Measurements from ENCODE around the gene MBD2.

MBD2 gene

GRCh38 chr18:54247511-54248175, 23.2 kb upstream of the MBD2 start:
- H3K4me1 ChIP-seq (ENCODE audit: low read depth, poor library complexity, severe bottlenecking) = peaks cover 30% of the 10 kb centered on the region
- H3K4me3 ChIP-seq (IDR thresholded peaks at IDR 0.05; ENCODE audit: insufficient read depth, low read depth, low read length) = no peak overlapping the region
- H3K27ac ChIP-seq = peak overlapping the region; percentile 37; the same call in 1 of the 2 replicates
- no peaks in the 10 kb centered on the region for H4K20me1 ChIP-seq (ENCODE audit: insufficient read depth)
- no peaks in the 10 kb centered on the region for H3K27me3 ChIP-seq (ENCODE audit: insufficient read depth, low read depth)
- H2AFZ ChIP-seq (ENCODE audit: low read depth) = peak overlapping the region; percentile 55
- H3K79me2 ChIP-seq (ENCODE audit: insufficient read depth, low read depth) = no peaks in the 10 kb centered on the region
- H3K9ac ChIP-seq = peak overlapping the region; percentile 13; the same call in 1 of the 2 replicates
- peak overlapping the region; percentile 47 for H3K4me2 ChIP-seq
- H3K36me3 ChIP-seq (ENCODE audit: insufficient read depth) = no peaks in the 10 kb centered on the region
- no peak for TF ChIP-seq CTCF (conservative IDR thresholded peaks at IDR 0.05; ENCODE audit: low read depth, low read length)

GRCh38 chr18:54242327-54242726, 17.9 kb upstream of the MBD2 start:
- no peak overlapping the region for H3K4me2 ChIP-seq
- H3K9ac ChIP-seq = no peak overlapping the region
- no peaks in the 10 kb centered on the region for H3K27me3 ChIP-seq (ENCODE audit: insufficient read depth, low read depth)
- no peaks in the 10 kb centered on the region for H3K79me2 ChIP-seq (ENCODE audit: insufficient read depth, low read depth)
- no peak overlapping the region for H3K27ac ChIP-seq
- H3K4me1 ChIP-seq (ENCODE audit: low read depth, poor library complexity, severe bottlenecking) = peaks cover 10% of the 10 kb centered on the region
- H3K4me3 ChIP-seq (IDR thresholded peaks at IDR 0.05; ENCODE audit: insufficient read depth, low read depth, low read length) = no peak overlapping the region
- H2AFZ ChIP-seq (ENCODE audit: low read depth) = no peak overlapping the region
- no peaks in the 10 kb centered on the region for H3K36me3 ChIP-seq (ENCODE audit: insufficient read depth)
- H4K20me1 ChIP-seq (ENCODE audit: insufficient read depth) = no peaks in the 10 kb centered on the region
- TF ChIP-seq CTCF (conservative IDR thresholded peaks at IDR 0.05; ENCODE audit: low read depth, low read length) = no peak

- H3K4me2 ChIP-seq = no peak overlapping the region
- no peak overlapping the region for H3K27ac ChIP-seq
- no peak for TF ChIP-seq CTCF (conservative IDR thresholded peaks at IDR 0.05; ENCODE audit: low read depth, low read length)
- H3K27me3 ChIP-seq (ENCODE audit: insufficient read depth, low read depth) = no peaks in the 10 kb centered on the region
- H3K36me3 ChIP-seq (ENCODE audit: insufficient read depth) = no peaks in the 10 kb centered on the region
- H2AFZ ChIP-seq (ENCODE audit: low read depth) = no peak overlapping the region
- no peak overlapping the region for H3K4me3 ChIP-seq (IDR thresholded peaks at IDR 0.05; ENCODE audit: insufficient read depth, low read depth, low read length)
- H3K9ac ChIP-seq = no peak overlapping the region
- peaks cover 2% of the 10 kb centered on the region for H3K4me1 ChIP-seq (ENCODE audit: low read depth, poor library complexity, severe bottlenecking)
- no peaks in the 10 kb centered on the region for H3K79me2 ChIP-seq (ENCODE audit: insufficient read depth, low read depth)
- no peaks in the 10 kb centered on the region for H4K20me1 ChIP-seq (ENCODE audit: insufficient read depth)
Observed at GRCh38 chr18:54241483-54241882, 17.0 kb upstream of the MBD2 start.

- no peaks in the 10 kb centered on the region for H3K4me1 ChIP-seq (ENCODE audit: low read depth, poor library complexity, severe bottlenecking)
- TF ChIP-seq CTCF (conservative IDR thresholded peaks at IDR 0.05; ENCODE audit: low read depth, low read length) = no peak
- no peak overlapping the region for H3K4me2 ChIP-seq
- no peaks in the 10 kb centered on the region for H3K27me3 ChIP-seq (ENCODE audit: insufficient read depth, low read depth)
- H3K79me2 ChIP-seq (ENCODE audit: insufficient read depth, low read depth) = no peaks in the 10 kb centered on the region
- no peaks in the 10 kb centered on the region for H3K36me3 ChIP-seq (ENCODE audit: insufficient read depth)
- H3K4me3 ChIP-seq (IDR thresholded peaks at IDR 0.05; ENCODE audit: insufficient read depth, low read depth, low read length) = no peak overlapping the region
- no peak overlapping the region for H3K27ac ChIP-seq
- H3K9ac ChIP-seq = no peak overlapping the region
- no peak overlapping the region for H2AFZ ChIP-seq (ENCODE audit: low read depth)
- no peaks in the 10 kb centered on the region for H4K20me1 ChIP-seq (ENCODE audit: insufficient read depth)
Observed at GRCh38 chr18:54240629-54241107, 16.2 kb upstream of the MBD2 start.
